GM19372 (cell line): ENCODE results near the gene TNIK.
"Not testable (repeated sequence)": the region's sequence is repeated elsewhere in the genome, so short reads cannot be mapped to it uniquely, and the experiment has no call there.

Experiments used
- ATAC-seq: cut with Tn5 transposase; IDR thresholded peaks from one replicate; pipeline ENCODE4 v1.9.1; 2021; ENCODE audit warnings: mild to moderate bottlenecking, low read depth, moderate library complexity; ENCODE audit not compliant: unreplicated experiment

Gene TNIK

GRCh38 chr3:171390051-171390941, 69.9 kb downstream of the TNIK start:
- ATAC-seq, result no peak

GRCh38 chr3:171389491-171389890, 70.7 kb downstream of the TNIK start:
- ATAC-seq, result no peak

- no peak for ATAC-seq
Observed at GRCh38 chr3:171388527-171388926, 71.7 kb downstream of the TNIK start.

GRCh38 chr3:171387062-171387461, 73.1 kb downstream of the TNIK start:
- no peak for ATAC-seq

GRCh38 chr3:171385086-171385485, 75.1 kb downstream of the TNIK start:
- ATAC-seq, result no peak

- ATAC-seq, result no peak
Observed at GRCh38 chr3:171384101-171384891, 75.9 kb downstream of the TNIK start.

- ATAC-seq, result no peak
Observed at GRCh38 chr3:171383206-171384018, 76.8 kb downstream of the TNIK start.

- ATAC-seq, result not testable (repeated sequence)
Observed at GRCh38 chr3:171382347-171382746, 77.9 kb downstream of the TNIK start.

- ATAC-seq, result no peak
Observed at GRCh38 chr3:171380711-171381425, 79.3 kb downstream of the TNIK start.

- ATAC-seq, result no peak
Observed at GRCh38 chr3:171379961-171380483, 80.2 kb downstream of the TNIK start.

GRCh38 chr3:171379281-171379680, 80.9 kb downstream of the TNIK start:
- ATAC-seq, result no peak

GRCh38 chr3:171378586-171378985, 81.6 kb downstream of the TNIK start:
- ATAC-seq, result no peak

- ATAC-seq, result no peak
Observed at GRCh38 chr3:171377859-171378258, 82.3 kb downstream of the TNIK start.

GRCh38 chr3:171376596-171376947, 83.6 kb downstream of the TNIK start:
- ATAC-seq, result no peak

GRCh38 chr3:171375666-171376595, 84.3 kb downstream of the TNIK start:
- ATAC-seq, result no peak

GRCh38 chr3:171374661-171375285, 85.4 kb downstream of the TNIK start:
- ATAC-seq, result no peak

GRCh38 chr3:171374260-171374659, 85.9 kb downstream of the TNIK start:
- no peak for ATAC-seq

- no peak for ATAC-seq
Observed at GRCh38 chr3:171373711-171374110, 86.5 kb downstream of the TNIK start.
